ENCODE data around the gene SLC19A1. TPM values are rescaled to one million over a fixed set of nuclear protein-coding genes. Genes with fewer than 3 reads are reported as not detected.

Gene SLC19A1
- total and polyA plus RNA-seq, 4 donors, result 8.4 to 28.0 (median 13.0) TPM

- H3K36me3 ChIP-seq (ENCODE audit: control insufficient read depth in 4 of 4, insufficient read depth in 3 of 4, low read depth in 1 of 4, low read length in 3 of 4), result no peaks in the 10 kb centered on the region
- WGBS, result 2% methylated on average over 51 of the region's 53 CpGs
- peak overlapping the region; percentile 42 to 60 for H3K27ac ChIP-seq (ENCODE audit: low read depth in 1 of 2, low read length in 2 of 2)
- TF ChIP-seq RAD21 (IDR thresholded peaks at IDR 0.05) (peak; percentile 60 to 76), FOXA1 (IDR thresholded peaks at IDR 0.05) (no peak), CTCF (IDR thresholded peaks at IDR 0.05; ENCODE audit: low read depth, low read length, missing input control) (peak; percentile 80)
- no peaks in the 10 kb centered on the region for H3K9me3 ChIP-seq (ENCODE audit: control insufficient read depth in 4 of 4, low read length in 3 of 4)
- H3K9ac ChIP-seq (ENCODE audit: low read depth in 1 of 2, low read length in 2 of 2), result peak overlapping the region in 1 of 2 donors; percentile 86
- no peaks in the 10 kb centered on the region for H3K27me3 ChIP-seq (ENCODE audit: control insufficient read depth in 4 of 4, insufficient read depth in 4 of 4, low read length in 3 of 4)
- peak; percentile 91 for DNase-seq (ENCODE audit: low spot score)
- H3K4me1 ChIP-seq (ENCODE audit: control insufficient read depth in 4 of 4, insufficient read depth in 4 of 4, low read length in 3 of 4), result peaks cover 0 to 14% (median 6%) of the 10 kb centered on the region in 4 donors
- H3K4me3 ChIP-seq (ENCODE audit: low read depth in 1 of 3, low read length in 3 of 3), result peak overlapping the region; percentile 67 to 87 (median 69)
Observed at GRCh38 chr21:45554477-45555175, 12.4 kb upstream of the SLC19A1 start.

GRCh38 chr21:45552696-45553391, 10.6 kb upstream of the SLC19A1 start:
- peaks cover 0 to 14% (median 6%) of the 10 kb centered on the region in 4 donors for H3K4me1 ChIP-seq (ENCODE audit: control insufficient read depth in 4 of 4, insufficient read depth in 4 of 4, low read length in 3 of 4)
- no peak overlapping the region for H3K27ac ChIP-seq (ENCODE audit: low read depth in 1 of 2, low read length in 2 of 2)
- no peak overlapping the region for H3K4me3 ChIP-seq (ENCODE audit: low read depth in 1 of 3, low read length in 3 of 3)
- no peaks in the 10 kb centered on the region for H3K27me3 ChIP-seq (ENCODE audit: control insufficient read depth in 4 of 4, insufficient read depth in 4 of 4, low read length in 3 of 4)
- H3K9me3 ChIP-seq (ENCODE audit: control insufficient read depth in 4 of 4, low read length in 3 of 4), result no peaks in the 10 kb centered on the region
- peak; percentile 55 for DNase-seq (ENCODE audit: low spot score)
- TF ChIP-seq HNF4A (conservative IDR thresholded peaks at IDR 0.05) (peak in 1 of 2 donors; percentile 40), GABPA (IDR thresholded peaks at IDR 0.05 in 1 of 2, conservative IDR thresholded peaks at IDR 0.05 in 1 of 2) (no peak), FOXA1 (IDR thresholded peaks at IDR 0.05) (no peak), REST (IDR thresholded peaks at IDR 0.05) (no peak), CTCF (IDR thresholded peaks at IDR 0.05; ENCODE audit: low read depth, low read length, missing input control) (no peak), EGR1 (IDR thresholded peaks at IDR 0.05; ENCODE audit: low read depth in 2 of 2) (no peak), JUND (IDR thresholded peaks at IDR 0.05) (no peak), SP1 (IDR thresholded peaks at IDR 0.05) (no peak), TAF1 (conservative IDR thresholded peaks at IDR 0.05) (no peak)
- no peaks in the 10 kb centered on the region for H3K36me3 ChIP-seq (ENCODE audit: control insufficient read depth in 4 of 4, insufficient read depth in 3 of 4, low read depth in 1 of 4, low read length in 3 of 4)
- 81% methylated on average over 29 of the region's 29 CpGs for WGBS
- no peak overlapping the region for H3K9ac ChIP-seq (ENCODE audit: low read depth in 1 of 2, low read length in 2 of 2)
